Measurements from ENCODE around the gene CTIF. TPM values are rescaled to one million over a fixed set of nuclear protein-coding genes. Genes with fewer than 3 reads are reported as not detected.

CTIF gene
- total and polyA plus RNA-seq, 4 donors: 10.6 to 26.7 (median 12.3) TPM

DNA sequence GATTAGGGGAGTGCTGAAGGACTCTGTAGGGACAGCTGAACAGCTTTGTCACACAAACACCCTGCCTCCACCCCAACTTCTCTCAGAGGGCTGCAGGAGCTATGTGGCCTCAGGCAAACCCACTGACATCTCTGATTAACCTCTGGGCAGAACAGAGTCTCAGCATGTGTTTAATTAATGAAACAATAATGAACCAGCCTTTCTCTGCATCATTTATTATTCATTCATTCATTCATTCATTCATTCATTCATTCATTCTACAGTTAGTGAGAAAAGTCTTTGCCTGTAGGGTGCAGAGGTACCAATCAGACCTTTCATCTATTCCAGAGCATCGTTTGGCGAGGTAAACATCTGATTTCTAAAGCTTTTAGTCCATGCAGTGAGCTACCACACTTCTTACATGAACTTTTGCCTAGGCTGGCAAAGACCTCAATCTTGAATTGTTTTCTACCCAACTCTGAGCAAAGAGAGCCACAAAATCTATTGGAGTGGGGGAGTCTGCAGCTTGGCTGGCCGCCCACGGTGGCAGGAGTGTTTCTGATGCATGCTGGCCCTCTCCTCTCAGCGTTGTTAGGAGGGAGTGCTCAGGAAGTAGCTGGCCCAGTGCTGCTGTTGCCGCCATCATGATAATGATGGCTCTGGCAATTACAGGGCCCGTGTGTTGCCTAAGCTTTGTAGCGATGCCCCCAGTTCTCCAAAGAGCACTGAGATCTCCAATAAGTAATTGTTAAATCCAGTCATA lies 213.1 kb downstream of the CTIF start:
- DNase-seq (ENCODE audit: low spot score): no peak
- Histone ChIP-seq H3K9ac (ENCODE audit: low read depth in 1 of 2, low read length in 2 of 2) (no peak overlapping the region), H3K4me1 (ENCODE audit: control insufficient read depth in 4 of 4, insufficient read depth in 4 of 4, low read length in 3 of 4) (no peaks in the 10 kb centered on the region), H3K4me3 (ENCODE audit: low read depth in 1 of 3, low read length in 3 of 3) (no peak overlapping the region), H3K9me3 (ENCODE audit: control insufficient read depth in 4 of 4, low read length in 3 of 4) (no peaks in the 10 kb centered on the region), H3K27me3 (ENCODE audit: control insufficient read depth in 4 of 4, insufficient read depth in 4 of 4, low read length in 3 of 4) (no peaks in the 10 kb centered on the region), H3K36me3 (ENCODE audit: control insufficient read depth in 4 of 4, insufficient read depth in 3 of 4, low read depth in 1 of 4, low read length in 3 of 4) (peaks cover 0 to 3% (median 1%) of the 10 kb centered on the region in 4 donors), H3K27ac (ENCODE audit: low read depth in 1 of 2, low read length in 2 of 2) (no peak overlapping the region)
- TF ChIP-seq SP1 (IDR thresholded peaks at IDR 0.05) (no peak), GABPA (IDR thresholded peaks at IDR 0.05 in 1 of 2, conservative IDR thresholded peaks at IDR 0.05 in 1 of 2) (no peak), RXRA (IDR thresholded peaks at IDR 0.05) (no peak), YY1 (IDR thresholded peaks at IDR 0.05) (no peak), FOXA2 (IDR thresholded peaks at IDR 0.05) (no peak), JUND (IDR thresholded peaks at IDR 0.05) (no peak), MAX (IDR thresholded peaks at IDR 0.05) (no peak), ATF3 (IDR thresholded peaks at IDR 0.05) (no peak), RAD21 (IDR thresholded peaks at IDR 0.05) (no peak), EGR1 (IDR thresholded peaks at IDR 0.05; ENCODE audit: low read depth in 2 of 2) (no peak), NR2F2 (IDR thresholded peaks at IDR 0.05) (no peak), FOXA1 (IDR thresholded peaks at IDR 0.05) (no peak), HNF4G (IDR thresholded peaks at IDR 0.05) (no peak), HNF4A (conservative IDR thresholded peaks at IDR 0.05) (no peak), TAF1 (conservative IDR thresholded peaks at IDR 0.05) (no peak)
- TF ChIP-seq, protein P1, sequence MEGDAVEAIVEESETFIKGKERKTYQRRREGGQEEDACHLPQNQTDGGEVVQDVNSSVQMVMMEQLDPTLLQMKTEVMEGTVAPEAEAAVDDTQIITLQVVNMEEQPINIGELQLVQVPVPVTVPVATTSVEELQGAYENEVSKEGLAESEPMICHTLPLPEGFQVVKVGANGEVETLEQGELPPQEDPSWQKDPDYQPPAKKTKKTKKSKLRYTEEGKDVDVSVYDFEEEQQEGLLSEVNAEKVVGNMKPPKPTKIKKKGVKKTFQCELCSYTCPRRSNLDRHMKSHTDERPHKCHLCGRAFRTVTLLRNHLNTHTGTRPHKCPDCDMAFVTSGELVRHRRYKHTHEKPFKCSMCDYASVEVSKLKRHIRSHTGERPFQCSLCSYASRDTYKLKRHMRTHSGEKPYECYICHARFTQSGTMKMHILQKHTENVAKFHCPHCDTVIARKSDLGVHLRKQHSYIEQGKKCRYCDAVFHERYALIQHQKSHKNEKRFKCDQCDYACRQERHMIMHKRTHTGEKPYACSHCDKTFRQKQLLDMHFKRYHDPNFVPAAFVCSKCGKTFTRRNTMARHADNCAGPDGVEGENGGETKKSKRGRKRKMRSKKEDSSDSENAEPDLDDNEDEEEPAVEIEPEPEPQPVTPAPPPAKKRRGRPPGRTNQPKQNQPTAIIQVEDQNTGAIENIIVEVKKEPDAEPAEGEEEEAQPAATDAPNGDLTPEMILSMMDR (IDR thresholded peaks at IDR 0.05; ENCODE audit: low read depth, low read length, missing input control): no peak
- TF ChIP-seq, protein P2, sequence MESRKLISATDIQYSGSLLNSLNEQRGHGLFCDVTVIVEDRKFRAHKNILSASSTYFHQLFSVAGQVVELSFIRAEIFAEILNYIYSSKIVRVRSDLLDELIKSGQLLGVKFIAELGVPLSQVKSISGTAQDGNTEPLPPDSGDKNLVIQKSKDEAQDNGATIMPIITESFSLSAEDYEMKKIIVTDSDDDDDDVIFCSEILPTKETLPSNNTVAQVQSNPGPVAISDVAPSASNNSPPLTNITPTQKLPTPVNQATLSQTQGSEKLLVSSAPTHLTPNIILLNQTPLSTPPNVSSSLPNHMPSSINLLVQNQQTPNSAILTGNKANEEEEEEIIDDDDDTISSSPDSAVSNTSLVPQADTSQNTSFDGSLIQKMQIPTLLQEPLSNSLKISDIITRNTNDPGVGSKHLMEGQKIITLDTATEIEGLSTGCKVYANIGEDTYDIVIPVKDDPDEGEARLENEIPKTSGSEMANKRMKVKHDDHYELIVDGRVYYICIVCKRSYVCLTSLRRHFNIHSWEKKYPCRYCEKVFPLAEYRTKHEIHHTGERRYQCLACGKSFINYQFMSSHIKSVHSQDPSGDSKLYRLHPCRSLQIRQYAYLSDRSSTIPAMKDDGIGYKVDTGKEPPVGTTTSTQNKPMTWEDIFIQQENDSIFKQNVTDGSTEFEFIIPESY (IDR thresholded peaks at IDR 0.05): no peak
- 92% methylated on average over 8 of the region's 8 CpGs for WGBS

GRCh38 chr18:48752478-48752877 lies 213.6 kb downstream of the CTIF start:
- Histone ChIP-seq H3K27me3 (ENCODE audit: control insufficient read depth in 4 of 4, insufficient read depth in 4 of 4, low read length in 3 of 4) (no peaks in the 10 kb centered on the region), H3K4me3 (ENCODE audit: low read depth in 1 of 3, low read length in 3 of 3) (no peak overlapping the region), H3K4me1 (ENCODE audit: control insufficient read depth in 4 of 4, insufficient read depth in 4 of 4, low read length in 3 of 4) (no peaks in the 10 kb centered on the region), H3K36me3 (ENCODE audit: control insufficient read depth in 4 of 4, insufficient read depth in 3 of 4, low read depth in 1 of 4, low read length in 3 of 4) (peaks cover 0 to 3% (median 1%) of the 10 kb centered on the region in 4 donors), H3K9ac (ENCODE audit: low read depth in 1 of 2, low read length in 2 of 2) (no peak overlapping the region), H3K9me3 (ENCODE audit: control insufficient read depth in 4 of 4, low read length in 3 of 4) (no peaks in the 10 kb centered on the region), H3K27ac (ENCODE audit: low read depth in 1 of 2, low read length in 2 of 2) (no peak overlapping the region)
- DNase-seq (ENCODE audit: low spot score): no peak
- WGBS: 97% methylated on average over 8 of the region's 8 CpGs
- TF ChIP-seq SP1 (IDR thresholded peaks at IDR 0.05): no peak
- TF ChIP-seq GABPA (IDR thresholded peaks at IDR 0.05 in 1 of 2, conservative IDR thresholded peaks at IDR 0.05 in 1 of 2): no peak
- no peak for TF ChIP-seq YY1 (IDR thresholded peaks at IDR 0.05)
- TF ChIP-seq, protein P1 (IDR thresholded peaks at IDR 0.05; ENCODE audit: low read depth, low read length, missing input control): no peak
- TF ChIP-seq, protein P2 (IDR thresholded peaks at IDR 0.05): no peak
- TF ChIP-seq NR2F2 (IDR thresholded peaks at IDR 0.05): no peak
- TF ChIP-seq TAF1 (conservative IDR thresholded peaks at IDR 0.05): no peak
- TF ChIP-seq RAD21 (IDR thresholded peaks at IDR 0.05): no peak
- TF ChIP-seq FOXA2 (IDR thresholded peaks at IDR 0.05): no peak
- no peak for TF ChIP-seq ATF3 (IDR thresholded peaks at IDR 0.05)
- TF ChIP-seq, protein P3, sequence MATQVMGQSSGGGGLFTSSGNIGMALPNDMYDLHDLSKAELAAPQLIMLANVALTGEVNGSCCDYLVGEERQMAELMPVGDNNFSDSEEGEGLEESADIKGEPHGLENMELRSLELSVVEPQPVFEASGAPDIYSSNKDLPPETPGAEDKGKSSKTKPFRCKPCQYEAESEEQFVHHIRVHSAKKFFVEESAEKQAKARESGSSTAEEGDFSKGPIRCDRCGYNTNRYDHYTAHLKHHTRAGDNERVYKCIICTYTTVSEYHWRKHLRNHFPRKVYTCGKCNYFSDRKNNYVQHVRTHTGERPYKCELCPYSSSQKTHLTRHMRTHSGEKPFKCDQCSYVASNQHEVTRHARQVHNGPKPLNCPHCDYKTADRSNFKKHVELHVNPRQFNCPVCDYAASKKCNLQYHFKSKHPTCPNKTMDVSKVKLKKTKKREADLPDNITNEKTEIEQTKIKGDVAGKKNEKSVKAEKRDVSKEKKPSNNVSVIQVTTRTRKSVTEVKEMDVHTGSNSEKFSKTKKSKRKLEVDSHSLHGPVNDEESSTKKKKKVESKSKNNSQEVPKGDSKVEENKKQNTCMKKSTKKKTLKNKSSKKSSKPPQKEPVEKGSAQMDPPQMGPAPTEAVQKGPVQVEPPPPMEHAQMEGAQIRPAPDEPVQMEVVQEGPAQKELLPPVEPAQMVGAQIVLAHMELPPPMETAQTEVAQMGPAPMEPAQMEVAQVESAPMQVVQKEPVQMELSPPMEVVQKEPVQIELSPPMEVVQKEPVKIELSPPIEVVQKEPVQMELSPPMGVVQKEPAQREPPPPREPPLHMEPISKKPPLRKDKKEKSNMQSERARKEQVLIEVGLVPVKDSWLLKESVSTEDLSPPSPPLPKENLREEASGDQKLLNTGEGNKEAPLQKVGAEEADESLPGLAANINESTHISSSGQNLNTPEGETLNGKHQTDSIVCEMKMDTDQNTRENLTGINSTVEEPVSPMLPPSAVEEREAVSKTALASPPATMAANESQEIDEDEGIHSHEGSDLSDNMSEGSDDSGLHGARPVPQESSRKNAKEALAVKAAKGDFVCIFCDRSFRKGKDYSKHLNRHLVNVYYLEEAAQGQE (IDR thresholded peaks at IDR 0.05): no peak
- TF ChIP-seq RXRA (IDR thresholded peaks at IDR 0.05): no peak
- TF ChIP-seq JUND (IDR thresholded peaks at IDR 0.05): no peak

All from liver (tissue), 9 donors.